Natural killer cell treated with Interleukin-12 subunit alpha and Interleukin-12 subunit beta and Interleukin-15 and Interleukin-18, amount 100 ng/mL, for 72 hours (primary cell): ENCODE data around the gene LBHD1. TPM values are rescaled to one million over a fixed set of nuclear protein-coding genes. Genes with fewer than 3 reads are reported as not detected.

Experiments used
- ATAC-seq, 2 donors: fragments of 150-1000 bp; cut with Tn5 transposase in 1 of 2; sonication (Bioruptor Pico), chemical (Tn5 transposase) in 1 of 2; 2 replicates each; pipeline ENCODE4 v1.10.0; 2021
- DNase-seq: peaks from one replicate; pipeline ENCODE4 v3.0.0; 2022; ENCODE audit warnings: low spot score
- H3K27ac Mint-ChIP-seq, 2 donors: 1 replicate in 1 of 2; 2 replicates in 1 of 2; pipeline ENCODE4 v1.8.0; 2022; ENCODE audit warnings: mixed read lengths in 2 of 2, mild to moderate bottlenecking in 1 of 2, moderate library complexity in 1 of 2
- H3K27me3 Mint-ChIP-seq, 2 donors: 1 replicate in 1 of 2; 2 replicates in 1 of 2; pipeline ENCODE4 v1.8.0; 2022; ENCODE audit warnings: mixed read lengths in 2 of 2
- H3K36me3 Mint-ChIP-seq: one replicate; pipeline ENCODE4 v1.8.0; 2022; ENCODE audit warnings: mixed read lengths
- H3K4me1 Mint-ChIP-seq, 2 donors: 1 replicate in 1 of 2; 2 replicates in 1 of 2; pipeline ENCODE4 v1.8.0; 2022; ENCODE audit warnings: low read depth in 2 of 2, mixed read lengths in 2 of 2, mild to moderate bottlenecking in 1 of 2
- H3K4me3 Mint-ChIP-seq: one replicate; pipeline ENCODE4 v1.8.0; 2022; ENCODE audit warnings: mixed read lengths
- H3K9me3 Mint-ChIP-seq: 2 replicates; pipeline ENCODE4 v1.8.0; 2022; ENCODE audit warnings: mixed read lengths
- total RNA-seq, 2 donors: library from RNA; stranded (reverse); gene quantifications; one replicate each; pipeline ENCODE4 v1.2.3, GENCODE V29; 2022

Gene LBHD1
- total RNA-seq = 10 to 100 TPM; 20.9 to 33.7 TPM

DNA sequence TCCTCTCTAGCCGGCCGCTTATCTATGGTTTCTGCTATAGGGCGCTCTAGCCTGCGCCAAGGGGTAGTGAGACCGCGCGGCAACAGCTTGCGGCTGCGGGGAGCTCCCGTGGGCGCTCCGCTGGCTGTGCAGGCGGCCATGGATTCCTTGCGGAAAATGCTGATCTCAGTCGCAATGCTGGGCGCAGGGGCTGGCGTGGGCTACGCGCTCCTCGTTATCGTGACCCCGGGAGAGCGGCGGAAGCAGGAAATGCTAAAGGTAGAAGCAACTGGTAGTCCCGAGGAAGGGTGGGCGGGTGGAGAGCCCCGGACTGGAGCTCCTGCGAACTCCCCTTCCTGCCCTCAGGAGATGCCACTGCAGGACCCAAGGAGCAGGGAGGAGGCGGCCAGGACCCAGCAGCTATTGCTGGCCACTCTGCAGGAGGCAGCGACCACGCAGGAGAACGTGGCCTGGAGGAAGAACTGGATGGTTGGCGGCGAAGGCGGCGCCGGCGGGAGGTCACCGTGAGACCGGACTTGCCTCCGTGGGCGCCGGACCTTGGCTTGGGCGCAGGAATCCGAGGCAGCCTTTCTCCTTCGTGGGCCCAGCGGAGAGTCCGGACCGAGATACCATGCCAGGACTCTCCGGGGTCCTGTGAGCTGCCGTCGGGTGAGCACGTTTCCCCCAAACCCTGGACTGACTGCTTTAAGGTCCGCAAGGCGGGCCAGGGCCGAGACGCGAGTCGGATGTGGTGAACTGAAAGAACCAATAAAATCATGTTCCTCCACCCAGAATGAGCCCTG, at the start of gene LBHD1, which contains the start of gene UQCC3:
Gene LBHD1, minus strand, starts transcription at position 660 of the 782 bp plus-strand sequence. CDS start 2,236 bp downstream, outside the sequence.
Gene UQCC3, plus strand, starts transcription at position 66 of the 782 bp plus-strand sequence. Its CDS starts 73 bp downstream, at position 139.
- Mint-ChIP-seq H3K36me3 (peaks cover 13% of the 10 kb centered on the region), H3K27ac (peak within 1 kb of the TSS; percentile 91 to 96), H3K9me3 (no peaks in the 10 kb centered on the region), H3K4me3 (peak within 1 kb of the TSS; percentile 94), H3K27me3 (no peaks in the 10 kb centered on the region), H3K4me1 (peaks cover 25 to 31% of the 10 kb centered on the region in 2 donors)
- DNase-seq (peak; percentile 84), ATAC-seq (peak; percentile 92 to 94)

DNA sequence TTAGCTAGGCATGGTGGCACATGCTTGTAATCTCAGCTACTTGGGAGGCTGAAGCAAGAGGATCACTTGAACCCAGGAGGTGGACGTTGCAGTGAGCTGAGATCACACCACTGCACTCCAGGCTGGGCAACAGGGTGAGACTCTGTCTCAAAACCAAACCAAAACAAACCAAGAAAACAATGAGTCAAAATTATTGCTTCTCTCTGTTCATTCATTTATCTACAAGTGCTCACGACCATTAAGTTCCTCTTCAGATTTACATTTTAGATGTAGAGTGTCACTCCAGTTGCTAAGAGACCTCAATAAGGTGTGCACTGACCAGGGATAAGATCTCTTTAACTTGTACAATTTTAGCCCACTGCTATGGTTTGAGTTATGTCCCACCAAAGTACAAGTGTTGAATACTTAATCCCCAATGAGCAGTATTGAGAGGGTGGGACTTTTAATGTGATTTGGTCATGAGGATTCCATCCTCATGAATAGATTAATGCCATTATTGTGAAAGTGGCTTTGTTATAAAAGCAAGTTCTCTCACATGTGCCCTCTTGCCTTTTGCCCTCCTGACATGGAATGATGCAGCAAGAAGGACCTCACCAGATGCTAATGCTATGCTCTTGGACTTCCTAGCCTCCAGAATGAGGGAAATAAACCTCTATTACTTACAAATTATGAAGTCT, 47.4 kb upstream of the LBHD1 start:
- peak overlapping the region; percentile 21 to 38 for H3K27ac Mint-ChIP-seq
- peak in 1 of 2 donors; percentile 13 for ATAC-seq
- H3K4me1 Mint-ChIP-seq = peaks cover 32 to 45% of the 10 kb centered on the region in 2 donors

DNA sequence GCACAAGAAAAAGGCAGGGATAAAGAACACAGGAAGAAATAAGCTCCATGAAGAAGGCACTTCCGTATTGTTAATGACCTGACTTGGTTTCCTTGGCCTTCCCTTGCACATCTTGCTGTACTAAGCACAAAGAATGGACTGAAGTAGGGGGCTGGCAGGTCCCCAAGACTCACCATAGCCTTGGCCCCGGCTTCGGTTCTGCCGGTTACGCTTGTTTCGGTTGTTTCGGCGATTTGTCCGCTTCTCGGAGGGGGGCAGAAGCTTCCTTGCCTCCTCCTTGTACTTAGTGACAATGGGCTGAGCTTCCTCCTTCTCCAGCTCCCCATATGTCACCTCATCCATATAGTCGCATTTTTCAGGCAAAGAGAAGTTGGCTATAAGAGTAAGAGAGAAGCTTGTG, 44.7 kb upstream of the LBHD1 start:
- Mint-ChIP-seq H3K36me3 (peaks cover 57% of the 10 kb centered on the region), H3K4me3 (no peak overlapping the region), H3K27me3 (no peaks in the 10 kb centered on the region), H3K9me3 (no peaks in the 10 kb centered on the region), H3K27ac (peak overlapping the region; percentile 6 to 44), H3K4me1 (peaks cover 32 to 46% of the 10 kb centered on the region in 2 donors)
- DNase-seq (no peak), ATAC-seq (no peak)

More for the DNA sequence above, 47.4 kb upstream of the LBHD1 start:
- Mint-ChIP-seq H3K27me3 (no peaks in the 10 kb centered on the region), H3K4me3 (no peak overlapping the region), H3K9me3 (no peaks in the 10 kb centered on the region), H3K36me3 (peaks cover 63% of the 10 kb centered on the region)
- DNase-seq = no peak

DNA sequence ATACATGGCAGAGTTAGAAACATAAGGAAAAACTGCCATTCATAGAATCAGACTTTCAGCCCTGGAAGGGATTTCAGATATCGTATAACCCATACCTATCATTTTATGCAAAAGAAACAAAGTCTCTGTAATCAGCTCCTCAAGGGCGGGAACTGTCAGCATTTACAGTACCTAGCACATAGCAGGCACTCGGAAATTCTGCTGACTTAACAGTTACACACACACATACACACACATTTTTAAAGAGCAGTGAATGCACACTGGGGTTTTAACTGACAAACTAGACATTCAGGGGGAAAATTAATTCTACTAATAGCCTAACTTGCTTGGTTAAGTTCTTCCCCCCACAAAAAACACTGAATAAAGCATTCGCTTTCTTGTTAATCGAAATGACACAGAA, 44.1 kb upstream of the LBHD1 start:
- Mint-ChIP-seq H3K4me1 (peaks cover 30 to 43% of the 10 kb centered on the region in 2 donors), H3K27ac (peak overlapping the region; percentile 23 to 92), H3K9me3 (no peaks in the 10 kb centered on the region), H3K36me3 (peaks cover 51% of the 10 kb centered on the region), H3K4me3 (no peak overlapping the region), H3K27me3 (no peaks in the 10 kb centered on the region)
- no peak for ATAC-seq
- no peak for DNase-seq

DNA sequence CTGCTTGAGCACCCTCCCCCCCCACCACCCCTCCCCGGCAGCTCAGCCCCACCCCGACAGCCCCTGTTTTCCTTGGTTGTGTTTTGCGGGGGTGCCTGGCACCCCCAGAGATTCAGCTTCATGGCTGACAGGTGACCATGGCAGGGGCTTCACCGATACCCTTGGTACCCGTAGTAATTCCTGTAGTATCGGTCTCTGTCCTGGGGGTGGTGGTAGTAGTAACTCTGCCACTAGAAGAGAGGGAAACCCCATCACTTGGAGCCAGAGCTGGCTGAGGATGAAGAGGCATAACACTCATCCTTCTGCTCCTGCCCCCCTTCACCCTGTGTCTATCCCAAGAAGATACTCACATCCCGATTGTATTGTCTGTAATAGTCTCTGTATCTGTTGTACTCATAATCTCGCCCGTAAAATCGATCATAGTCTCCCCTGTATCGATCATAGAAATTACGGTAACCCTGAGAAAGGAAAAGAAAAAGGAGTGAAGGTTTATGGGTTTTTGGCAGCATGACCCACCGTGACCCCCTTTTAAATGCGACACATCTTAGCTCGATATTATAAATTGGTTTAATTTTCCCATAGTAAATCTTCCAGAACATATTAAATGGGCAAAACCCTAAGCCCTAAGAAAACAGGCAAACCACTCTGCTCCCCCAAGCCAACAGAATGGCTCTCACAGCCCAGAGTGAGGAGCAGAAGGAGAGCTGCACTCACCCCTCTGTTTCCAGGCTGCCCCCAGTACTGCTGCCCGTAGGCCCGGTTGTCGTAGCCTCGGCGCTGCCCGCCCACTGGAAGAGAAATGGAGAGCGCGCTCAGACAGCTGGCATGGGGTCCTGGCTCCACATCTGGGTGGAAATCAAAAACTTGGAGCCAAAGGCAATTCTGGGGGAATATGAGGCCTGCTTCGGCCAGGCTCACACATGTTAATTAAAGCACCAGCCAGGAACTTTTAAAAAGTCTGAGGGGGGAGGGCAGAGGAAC, 43.4 kb upstream of the LBHD1 start:
- peak overlapping the region; percentile 23 to 92 for H3K27ac Mint-ChIP-seq
- H3K4me3 Mint-ChIP-seq = no peak overlapping the region
- H3K27me3 Mint-ChIP-seq = no peaks in the 10 kb centered on the region
- ATAC-seq = no peak
- no peaks in the 10 kb centered on the region for H3K9me3 Mint-ChIP-seq
- DNase-seq = no peak
- H3K4me1 Mint-ChIP-seq = peaks cover 31 to 38% of the 10 kb centered on the region in 2 donors
- H3K36me3 Mint-ChIP-seq = peaks cover 46% of the 10 kb centered on the region

DNA sequence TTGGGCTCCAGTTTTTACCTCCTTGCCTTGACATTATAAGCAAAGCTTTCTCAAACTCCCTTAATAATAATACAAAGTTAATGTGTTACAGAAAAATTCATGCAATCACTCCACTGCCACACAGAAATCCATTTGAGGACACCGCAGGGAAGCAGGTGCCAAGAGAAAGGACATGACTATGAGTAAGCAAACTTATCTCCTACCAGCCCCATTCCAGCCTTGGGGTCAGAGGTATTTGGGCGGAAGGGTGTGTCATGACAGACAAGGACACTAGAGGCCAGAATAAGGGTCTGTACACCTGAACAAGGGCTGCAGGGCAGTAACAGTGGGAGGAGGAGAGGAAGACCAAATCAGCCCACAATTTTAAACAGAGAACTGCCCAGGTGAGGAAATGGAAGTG, 41.3 kb upstream of the LBHD1 start:
- DNase-seq (no peak), ATAC-seq (no peak)
- Mint-ChIP-seq H3K36me3 (peaks cover 34% of the 10 kb centered on the region), H3K27ac (peak overlapping the region; percentile 75 to 92), H3K4me3 (peak overlapping the region; percentile 32), H3K9me3 (no peaks in the 10 kb centered on the region), H3K4me1 (peaks cover 42 to 48% of the 10 kb centered on the region in 2 donors), H3K27me3 (no peaks in the 10 kb centered on the region)

DNA sequence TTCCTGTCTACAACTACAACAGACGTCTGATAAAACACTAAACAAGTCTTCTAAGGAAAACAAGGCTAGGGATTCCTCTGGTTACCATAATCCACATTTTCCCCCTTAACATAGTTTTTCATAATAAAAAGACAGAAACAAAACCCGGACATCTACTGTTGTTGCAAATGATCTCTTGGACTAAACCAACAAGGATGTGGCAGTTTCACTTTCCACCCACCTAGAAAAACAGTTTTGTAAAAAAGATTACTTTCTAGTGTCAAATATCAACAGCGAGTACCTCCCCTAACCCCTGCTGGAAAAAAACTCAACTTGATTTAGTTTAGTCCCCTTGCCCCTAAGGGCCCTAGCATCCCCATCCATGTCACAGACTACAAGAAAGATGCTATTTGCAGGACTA, 40.8 kb upstream of the LBHD1 start:
- Mint-ChIP-seq H3K27me3 (no peaks in the 10 kb centered on the region), H3K9me3 (no peaks in the 10 kb centered on the region), H3K4me1 (peaks cover 44 to 45% of the 10 kb centered on the region in 2 donors), H3K36me3 (peaks cover 31% of the 10 kb centered on the region), H3K4me3 (peak overlapping the region; percentile 32), H3K27ac (peak overlapping the region; percentile 75 to 92)
- DNase-seq = no peak
- no peak for ATAC-seq

DNA sequence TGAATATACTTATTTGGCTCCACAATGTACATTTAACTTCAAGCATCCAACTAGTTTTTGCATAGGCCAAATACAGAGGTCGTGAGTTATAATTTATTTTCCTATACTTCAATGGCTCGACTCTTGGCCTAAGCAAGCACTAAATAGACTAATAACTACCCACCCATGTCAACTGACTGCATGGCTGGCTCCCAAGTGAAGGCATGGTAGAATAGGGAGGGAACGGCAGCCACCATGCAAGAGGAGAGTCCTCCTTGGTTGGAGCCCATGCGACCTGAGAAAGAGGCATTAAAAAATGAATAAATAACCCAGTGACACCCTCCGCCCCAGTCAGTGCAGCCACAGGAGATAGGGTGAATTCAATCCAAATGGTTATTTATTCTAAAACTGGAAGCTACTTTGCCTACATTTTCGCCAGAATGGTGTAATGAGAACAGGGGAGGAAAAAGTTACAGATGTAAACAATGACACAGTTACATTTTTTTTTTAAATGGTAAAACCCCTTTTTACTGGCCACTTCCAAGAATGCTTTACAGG, 40.3 kb upstream of the LBHD1 start:
- no peak for DNase-seq
- Mint-ChIP-seq H3K4me1 (peaks cover 43 to 45% of the 10 kb centered on the region in 2 donors), H3K4me3 (peak overlapping the region; percentile 32), H3K9me3 (no peaks in the 10 kb centered on the region), H3K27ac (peak overlapping the region; percentile 75 to 92), H3K27me3 (no peaks in the 10 kb centered on the region), H3K36me3 (peaks cover 28% of the 10 kb centered on the region)
- no peak for ATAC-seq

DNA sequence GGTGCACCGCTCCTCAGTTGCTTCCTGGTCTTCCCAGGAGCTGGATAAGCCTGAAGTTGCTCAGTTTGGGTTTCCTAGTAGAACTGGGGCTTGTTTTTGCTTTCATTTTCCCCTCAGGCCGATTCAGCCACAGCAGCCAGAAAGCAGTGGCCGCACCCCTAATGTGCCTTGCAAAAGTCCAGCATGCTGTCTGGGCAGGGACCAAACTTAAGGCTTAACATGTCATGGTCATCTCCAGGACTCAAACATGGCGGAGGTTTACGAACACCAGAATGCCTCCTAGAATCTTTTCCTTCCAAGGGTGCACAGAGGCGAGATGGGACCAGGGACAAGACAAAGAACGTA, 37.9 kb upstream of the LBHD1 start:
- ATAC-seq = peak in 1 of 2 donors; percentile 5
- H3K4me1 Mint-ChIP-seq = peaks cover 58 to 62% of the 10 kb centered on the region in 2 donors
- peak overlapping the region; percentile 93 for H3K4me3 Mint-ChIP-seq
- DNase-seq = no peak
- H3K27me3 Mint-ChIP-seq = no peaks in the 10 kb centered on the region
- peaks cover 16% of the 10 kb centered on the region for H3K36me3 Mint-ChIP-seq
- H3K9me3 Mint-ChIP-seq = no peaks in the 10 kb centered on the region
- H3K27ac Mint-ChIP-seq = peak overlapping the region; percentile 91 to 99

DNA sequence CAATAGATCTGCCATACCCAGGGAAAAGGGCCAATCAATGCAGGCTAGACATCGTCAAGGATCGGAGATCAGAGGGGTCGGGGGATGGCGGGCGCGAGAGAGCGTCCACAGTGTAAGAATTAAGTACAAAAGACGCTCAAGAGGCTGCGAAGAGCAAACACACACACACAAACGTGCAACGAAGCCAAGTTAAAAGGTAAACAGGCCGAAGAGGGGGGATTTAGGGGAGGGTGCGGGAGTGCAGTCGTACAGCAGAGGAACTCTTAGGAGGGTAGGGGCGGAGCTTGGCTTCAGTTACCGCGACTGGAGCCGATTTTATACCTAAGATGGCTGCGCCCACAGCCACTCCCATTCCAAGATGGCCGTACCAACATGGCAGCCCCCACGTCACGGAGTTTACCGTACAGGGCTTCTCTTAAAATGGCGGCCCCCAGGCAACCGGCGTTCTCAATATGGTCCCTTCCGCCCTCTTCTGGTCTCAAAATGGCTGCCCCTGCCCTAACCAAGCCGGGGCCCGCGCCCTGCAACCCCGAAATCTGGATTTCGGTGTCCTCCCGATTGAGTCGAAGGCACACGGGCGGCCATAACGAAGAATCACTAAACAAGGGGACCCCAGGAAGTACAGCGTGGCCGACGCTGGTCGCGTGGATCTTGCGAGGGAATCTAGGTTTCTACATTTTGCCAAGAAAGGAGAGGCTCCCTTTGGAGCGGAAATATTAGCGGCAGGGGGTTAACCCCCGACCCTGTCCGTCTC, 37.4 kb upstream of the LBHD1 start:
- no peaks in the 10 kb centered on the region for H3K27me3 Mint-ChIP-seq
- peaks cover 15% of the 10 kb centered on the region for H3K36me3 Mint-ChIP-seq
- H3K9me3 Mint-ChIP-seq = no peaks in the 10 kb centered on the region
- peaks cover 55 to 62% of the 10 kb centered on the region in 2 donors for H3K4me1 Mint-ChIP-seq
- DNase-seq = peak; percentile 97
- peak overlapping the region; percentile 93 for H3K4me3 Mint-ChIP-seq
- ATAC-seq = peak; percentile 89 to 90
- H3K27ac Mint-ChIP-seq = peak overlapping the region; percentile 91 to 99

DNA sequence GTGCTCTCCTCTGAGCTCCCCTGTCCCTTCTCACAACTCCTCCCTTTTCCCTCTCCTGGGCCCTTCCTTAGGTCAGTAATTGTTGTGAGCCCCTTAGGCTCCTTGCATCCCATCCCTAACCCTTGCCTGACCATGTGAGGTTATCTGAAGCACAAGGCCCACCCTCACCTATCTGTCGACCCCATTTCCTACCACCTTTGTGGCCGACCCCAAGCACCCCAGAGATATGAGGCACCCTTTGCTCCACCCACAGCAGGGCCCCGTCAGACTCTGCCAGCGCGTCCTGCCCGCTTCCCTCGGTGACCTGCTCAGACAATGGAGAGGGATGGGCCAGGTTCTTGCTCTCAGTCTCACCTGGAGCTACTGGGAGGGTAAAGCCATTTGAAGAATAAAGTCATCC, 36.7 kb upstream of the LBHD1 start:
- peaks cover 10% of the 10 kb centered on the region for H3K36me3 Mint-ChIP-seq

DNA sequence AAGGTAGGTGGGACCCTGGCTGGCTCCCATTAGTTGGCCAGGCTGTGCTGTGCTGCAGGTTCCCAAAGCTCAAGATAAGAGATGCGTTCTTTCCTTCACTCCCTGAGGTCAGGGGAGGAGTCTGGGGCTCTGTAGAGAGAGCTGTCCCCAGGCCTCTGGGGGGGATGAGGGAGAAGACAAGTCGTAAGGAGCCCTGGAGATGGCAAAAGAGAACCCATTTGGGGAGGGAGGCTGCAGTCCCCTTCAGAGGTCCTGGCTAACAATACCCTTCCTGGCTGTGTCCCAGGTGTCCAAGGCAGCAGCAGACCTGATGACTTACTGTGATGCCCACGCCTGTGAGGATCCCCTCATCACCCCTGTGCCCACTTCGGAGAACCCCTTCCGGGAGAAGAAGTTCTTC, 36.3 kb upstream of the LBHD1 start:
- Mint-ChIP-seq H3K4me1 (peaks cover 49 to 55% of the 10 kb centered on the region in 2 donors), H3K27ac (peak overlapping the region; percentile 91 to 99), H3K36me3 (peaks cover 10% of the 10 kb centered on the region), H3K4me3 (peak overlapping the region; percentile 93), H3K9me3 (no peaks in the 10 kb centered on the region), H3K27me3 (no peaks in the 10 kb centered on the region)
- no peak for ATAC-seq
- no peak for DNase-seq

More for the DNA sequence above, 36.7 kb upstream of the LBHD1 start:
- Mint-ChIP-seq H3K9me3 (no peaks in the 10 kb centered on the region), H3K4me3 (peak overlapping the region; percentile 93), H3K27ac (peak overlapping the region; percentile 91 to 99), H3K4me1 (peaks cover 51 to 58% of the 10 kb centered on the region in 2 donors), H3K27me3 (no peaks in the 10 kb centered on the region)
- ATAC-seq (no peak), DNase-seq (no peak)
